Stomach (tissue), 19 donors: Measurements from ENCODE around the gene DDB1. TPM values are rescaled to one million over a fixed set of nuclear protein-coding genes. Genes with fewer than 3 reads are reported as not detected.

Experiments
- DNase-seq, 2 donors: peaks; one replicate each; pipeline versions ENCODE4 v3.0.0 to v3.0.0-alpha.2; 2013 to 2019
- H3K27ac ChIP-seq, 5 donors: fragments of 200-600 bp in 4 of 5; sonication (generic) in 4 of 5; one replicate each; pipeline ENCODE4 v1.5.1; 2013 to 2019; ENCODE audit warnings: mild to moderate bottlenecking in 1 of 5, moderate library complexity in 1 of 5
- H3K27me3 ChIP-seq, 3 donors: fragments of 200-600 bp; sonication (generic); one replicate each; pipeline ENCODE4 v1.5.1; 2017 to 2019; ENCODE audit warnings: mixed run types in 1 of 3
- H3K36me3 ChIP-seq, 4 donors: fragments of 200-600 bp; sonication (generic); 1 replicate in 3 of 4; 2 replicates in 1 of 4; pipeline ENCODE4 v1.5.1; 2016 to 2019
- H3K4me1 ChIP-seq, 4 donors: fragments of 200-600 bp; sonication (generic); one replicate each; pipeline ENCODE4 v1.5.1; 2016 to 2019
- H3K4me3 ChIP-seq, 4 donors: fragments of 200-600 bp; sonication (generic) in 3 of 4; one replicate each; pipeline ENCODE4 v1.5.1; 2016 to 2019; ENCODE audit warnings: mild to moderate bottlenecking in 1 of 4
- H3K9me3 ChIP-seq, 4 donors: fragments of 200-600 bp; sonication (generic); one replicate each; pipeline ENCODE4 v1.5.1; 2016 to 2019
- CTCF ChIP-seq, 7 experiments: fragments of 450-650 bp in 4 of 7; fragments of 200-600 bp in 3 of 7; sonication (generic) in 3 of 7; IDR thresholded peaks; one replicate each; pipeline ENCODE4 v1.5.1; 2016 to 2019; ENCODE audit warnings: antibody characterized with exemption in 7 of 7, control low read depth in 2 of 7, mild to moderate bottlenecking in 1 of 7
- EP300 ChIP-seq: sonication (generic); formaldehyde crosslinking; IDR thresholded peaks from one replicate; pipeline ENCODE4 v1.6.1; 2017; ENCODE audit warnings: antibody characterized with exemption
- POLR2A ChIP-seq, 4 donors: fragments of 450-650 bp; IDR thresholded peaks; one replicate each; pipeline ENCODE4 v1.6.1; 2016; ENCODE audit warnings: antibody characterized with exemption in 4 of 4, control low read depth in 2 of 4, mild to moderate bottlenecking in 1 of 4, moderate library complexity in 1 of 4
- POLR2AphosphoS5 ChIP-seq, 3 donors: sonication (generic); formaldehyde crosslinking; IDR thresholded peaks; one replicate each; pipeline ENCODE4 v1.6.1; 2016; ENCODE audit warnings: antibody characterized with exemption in 3 of 3
- WGBS, 5 donors: extraction: QIAGEN DNeasy Blood & Tissue Kit in 3 of 5; methylation state at CpG; one replicate each; pipeline versions ENCODE4 v1.1.5 to v1.1.7; 2013 to 2018; 5-methylcytosine and 5-hydroxymethylcytosine counted together
- intact Hi-C: fragments of 100-400 bp; cut with DNase I; formaldehyde crosslinking; loops from one replicate; pipeline ENCODE4 v1.15.1; 2023; ENCODE audit warnings: low total_unique reads
- long read RNA-seq, 10 donors: transcript quantifications; one replicate each; lab custom pipeline, GENCODE V29; 2026
- polyA plus RNA-seq, 3 donors: library from polyadenylated mRNA; stranded (reverse); fragments of 200-250 nt; gene quantifications; one replicate each; pipeline ENCODE4 v1.2.3, GENCODE V29; 2013
- total RNA-seq, 5 donors: library from RNA; depleted of rRNA; stranded (reverse); fragments of >200 nt; gene quantifications; one replicate each; pipeline versions ENCODE4 v1.1.0 to v1.2.3, GENCODE V29; 2014 to 2016
- donor health status: healthy with polysubstance abuse.
- donor health status: Bipolar disorder and iron deficiency.
- donor health status: healthy.

DDB1 gene
- total RNA-seq (100 to 1,000 TPM in 4 of 5 donors, 10 to 100 TPM in 1; 44.2 to 489 (median 152) TPM), polyA plus RNA-seq (10 to 100 TPM; 73.9 to 77.0 (median 74.2) TPM)
- long read RNA-seq, donor 1, full-length matches to known transcripts = 11 of 25 reads
- long read RNA-seq, donor 1, partial matches to known transcripts = 14 of 25 reads
- long read RNA-seq, donor 1, other reads (novel, unspliced or antisense) = 0 of 25 reads
- long read RNA-seq, donor 2, full-length matches to known transcripts = 11 of 39 reads
- long read RNA-seq, donor 2, partial matches to known transcripts = 28 of 39 reads
- long read RNA-seq, donor 2, other reads (novel, unspliced or antisense) = 0 of 39 reads
- long read RNA-seq, donor 3, full-length matches to known transcripts = 8 of 8 reads
- long read RNA-seq, donor 3, partial matches to known transcripts = 0 of 8 reads
- long read RNA-seq, donor 3, other reads (novel, unspliced or antisense) = 0 of 8 reads
- long read RNA-seq, donor 4 = 0 reads
- long read RNA-seq, donor 5, full-length matches to known transcripts = 8 of 35 reads
- long read RNA-seq, donor 5, partial matches to known transcripts = 27 of 35 reads
- long read RNA-seq, donor 5, other reads (novel, unspliced or antisense) = 0 of 35 reads
- long read RNA-seq, donor 6, full-length matches to known transcripts = 25 of 154 reads
- long read RNA-seq, donor 6, partial matches to known transcripts = 129 of 154 reads
- long read RNA-seq, donor 6, other reads (novel, unspliced or antisense) = 0 of 154 reads
- long read RNA-seq, donor 7, full-length matches to known transcripts = 13 of 45 reads
- long read RNA-seq, donor 7, partial matches to known transcripts = 32 of 45 reads
- long read RNA-seq, donor 7, other reads (novel, unspliced or antisense) = 0 of 45 reads
- long read RNA-seq, donor 8, full-length matches to known transcripts = 9 of 29 reads
- long read RNA-seq, donor 8, partial matches to known transcripts = 20 of 29 reads
- long read RNA-seq, donor 8, other reads (novel, unspliced or antisense) = 0 of 29 reads
- long read RNA-seq, donor 9, full-length matches to known transcripts = 7 of 7 reads
- long read RNA-seq, donor 9, partial matches to known transcripts = 0 of 7 reads
- long read RNA-seq, donor 9, other reads (novel, unspliced or antisense) = 0 of 7 reads
- long read RNA-seq, donor 10, full-length matches to known transcripts = 3 of 3 reads
- long read RNA-seq, donor 10, partial matches to known transcripts = 0 of 3 reads
- long read RNA-seq, donor 10, other reads (novel, unspliced or antisense) = 0 of 3 reads

GRCh38 chr11:61332797-61333549 lies at the start of gene DDB1, which contains the start of gene TKFC:
DDB1 (minus strand) TSS chr11:61333105; CDS start chr11:61332968, 137 bp downstream.
TKFC (plus strand) TSS chr11:61333228; CDS start chr11:61334729, 1,501 bp downstream.
- Histone ChIP-seq H3K27ac (peak within 1 kb of the TSS; percentile 88 to 96 (median 94)), H3K4me1 (peaks cover 25 to 63% (median 52%) of the 10 kb centered on the region in 4 donors), H3K4me3 (peak within 1 kb of the TSS; percentile 79 to 100 (median 94)), H3K9me3 (no peaks in the 10 kb centered on the region), H3K36me3 (peaks cover 16 to 26% (median 24%) of the 10 kb centered on the region in 4 donors), H3K27me3 (no peaks in the 10 kb centered on the region)
- TF ChIP-seq POLR2AphosphoS5 (IDR thresholded peaks at IDR 0.05) = peak; percentile 81 to 96 (median 89)
- no peak for TF ChIP-seq EP300
- no peak for TF ChIP-seq CTCF (IDR thresholded peaks at IDR 0.05)
- TF ChIP-seq POLR2A (IDR thresholded peaks at IDR 0.05) = peak in 1 of 4 donors; percentile 9
- WGBS, 5 donors = 0 to 1% (median 0%) methylated on average over 33 to 81 of the region's 81 CpGs
- DNase-seq = peak; percentile 97 to 98
- intact Hi-C loops = no loop called here

- Histone ChIP-seq H3K4me1 (peaks cover 0 to 14% (median 10%) of the 10 kb centered on the region in 4 donors), H3K27me3 (no peaks in the 10 kb centered on the region), H3K36me3 (peaks cover 0 to 6% (median 4%) of the 10 kb centered on the region in 4 donors), H3K9me3 (no peaks in the 10 kb centered on the region), H3K4me3 (no peak overlapping the region), H3K27ac (no peak overlapping the region)
- intact Hi-C loops = loop anchor here (5.0 kb wide), 1 partner anchor 39 kb away; no protein-coding TSS in a partner anchor
- 90 to 97% (median 95%) methylated on average over 9 of the region's 9 CpGs for WGBS, 5 donors
- DNase-seq = no peak
- no peak for TF ChIP-seq EP300
- no peak for TF ChIP-seq POLR2AphosphoS5 (IDR thresholded peaks at IDR 0.05)
- TF ChIP-seq POLR2A (IDR thresholded peaks at IDR 0.05) = no peak
- TF ChIP-seq CTCF (IDR thresholded peaks at IDR 0.05) = no peak
These were observed 48.0 kb upstream of the DDB1 start for GRCh38 chr11:61380884-61381283.

GRCh38 chr11:61378713-61379313 lies 45.9 kb upstream of the DDB1 start:
- WGBS, 5 donors = 74 to 89% (median 86%) methylated on average over 5 of the region's 5 CpGs
- peak in 2 of 3 donors; percentile 8 to 20 for TF ChIP-seq POLR2AphosphoS5 (IDR thresholded peaks at IDR 0.05)
- TF ChIP-seq EP300 = no peak
- H3K27ac ChIP-seq = peak overlapping the region in 4 of 5 donors; percentile 43 to 70 (median 60)
- no peaks in the 10 kb centered on the region for H3K9me3 ChIP-seq
- peaks cover 0 to 21% (median 14%) of the 10 kb centered on the region in 4 donors for H3K36me3 ChIP-seq
- H3K27me3 ChIP-seq = no peaks in the 10 kb centered on the region
- peaks cover 0 to 3% (median 0%) of the 10 kb centered on the region in 4 donors for H3K4me1 ChIP-seq
- intact Hi-C loops = no loop called here
- DNase-seq = peak in 1 of 2 donors; percentile 24
- H3K4me3 ChIP-seq = no peak overlapping the region
